Progenitor cell of endocrine pancreas (in vitro differentiated cells): ENCODE results near the gene MAP4K4. TPM values are rescaled to one million over a fixed set of nuclear protein-coding genes. Genes with fewer than 3 reads are reported as not detected.
"Not testable (repeated sequence)": the region's sequence is repeated elsewhere in the genome, so short reads cannot be mapped to it uniquely, and the experiment has no call there.

Experiments used
- DNase-seq: peaks from one replicate; pipeline ENCODE4 v3.0.0; 2021; ENCODE audit warnings: low spot score; ENCODE audit not compliant: unreplicated experiment
- H3K27ac Mint-ChIP-seq: 2 replicates; pipeline ENCODE4 v1.8.0; 2021; ENCODE audit warnings: mild to moderate bottlenecking, moderate library complexity, mixed read lengths
- H3K27me3 Mint-ChIP-seq: 2 replicates; pipeline ENCODE4 v1.8.0; 2021; ENCODE audit warnings: mixed read lengths
- H3K36me3 Mint-ChIP-seq: 2 replicates; pipeline ENCODE4 v1.8.0; 2022; ENCODE audit warnings: mixed read lengths; ENCODE audit not compliant: insufficient read depth
- H3K4me1 Mint-ChIP-seq: 2 replicates; pipeline ENCODE4 v1.8.0; 2021; ENCODE audit warnings: low read depth, mixed read lengths
- H3K4me3 Mint-ChIP-seq: 2 replicates; pipeline ENCODE4 v1.8.0; 2021; ENCODE audit warnings: low read depth, mild to moderate bottlenecking, moderate library complexity, mixed read lengths
- H3K9me3 Mint-ChIP-seq: 2 replicates; pipeline ENCODE4 v1.8.0; 2021; ENCODE audit warnings: low read depth, mixed read lengths
- CTCF ChIP-seq: fragments of 200-600 bp; sonication (generic); IDR thresholded peaks from one replicate; pipeline ENCODE4 v1.5.0; 2021; ENCODE audit warnings: antibody characterized with exemption, mild to moderate bottlenecking; ENCODE audit not compliant: unreplicated experiment
- total RNA-seq: library from RNA; stranded (reverse); gene quantifications from 2 replicates; pipeline ENCODE4 v1.2.1, GENCODE V29; 2021

Gene MAP4K4
- total RNA-seq, 1 donor from 2014 or later = 171 TPM

- Mint-ChIP-seq H3K9me3 (no peaks in the 10 kb centered on the region), H3K4me1 (peaks cover 52% of the 10 kb centered on the region), H3K27ac (peak overlapping the region; percentile 45), H3K27me3 (no peaks in the 10 kb centered on the region), H3K36me3 (no peaks in the 10 kb centered on the region), H3K4me3 (no peak overlapping the region)
- TF ChIP-seq CTCF = peak; percentile 41
- no peak for DNase-seq
These were observed 73.2 kb downstream of the MAP4K4 start for GRCh38 chr2:101770726-101771125.

DNA sequence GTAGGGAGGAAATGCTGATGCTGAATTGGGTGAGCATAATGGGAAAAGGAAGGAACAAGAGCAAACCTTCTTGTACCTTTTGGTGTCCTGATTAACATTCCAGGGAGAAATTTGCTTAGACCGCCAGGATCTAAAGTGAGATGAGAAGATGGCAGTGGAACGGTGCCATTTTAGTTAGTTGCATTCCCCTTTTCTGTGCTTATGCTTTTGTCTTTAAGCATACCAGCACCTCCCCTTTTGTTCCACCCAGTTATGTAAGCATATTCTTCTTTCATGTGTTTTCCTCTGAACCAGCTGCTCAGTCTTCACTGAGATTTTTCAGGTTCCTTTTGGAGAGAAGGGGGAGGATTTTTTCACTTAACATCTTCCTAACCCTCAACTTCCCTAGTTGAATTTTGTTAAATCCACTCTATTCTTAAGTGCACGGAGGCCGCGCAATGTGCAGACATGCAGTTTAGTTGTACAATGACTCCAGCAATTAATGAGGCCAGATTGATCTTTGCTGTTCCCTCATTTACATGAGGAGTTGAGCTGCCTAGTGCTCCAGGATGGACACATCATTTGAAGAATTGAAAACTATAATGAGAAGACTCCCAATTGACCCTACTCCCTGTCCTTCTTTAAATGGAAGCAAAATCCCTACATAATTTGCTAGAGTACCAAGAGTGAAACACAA, 73.9 kb downstream of the MAP4K4 start:
- no peaks in the 10 kb centered on the region for H3K36me3 Mint-ChIP-seq
- no peaks in the 10 kb centered on the region for H3K9me3 Mint-ChIP-seq
- peaks cover 53% of the 10 kb centered on the region for H3K4me1 Mint-ChIP-seq
- H3K27ac Mint-ChIP-seq = peak overlapping the region; percentile 64
- H3K4me3 Mint-ChIP-seq = no peak overlapping the region
- no peak for DNase-seq
- no peaks in the 10 kb centered on the region for H3K27me3 Mint-ChIP-seq
- no peak for TF ChIP-seq CTCF

DNA sequence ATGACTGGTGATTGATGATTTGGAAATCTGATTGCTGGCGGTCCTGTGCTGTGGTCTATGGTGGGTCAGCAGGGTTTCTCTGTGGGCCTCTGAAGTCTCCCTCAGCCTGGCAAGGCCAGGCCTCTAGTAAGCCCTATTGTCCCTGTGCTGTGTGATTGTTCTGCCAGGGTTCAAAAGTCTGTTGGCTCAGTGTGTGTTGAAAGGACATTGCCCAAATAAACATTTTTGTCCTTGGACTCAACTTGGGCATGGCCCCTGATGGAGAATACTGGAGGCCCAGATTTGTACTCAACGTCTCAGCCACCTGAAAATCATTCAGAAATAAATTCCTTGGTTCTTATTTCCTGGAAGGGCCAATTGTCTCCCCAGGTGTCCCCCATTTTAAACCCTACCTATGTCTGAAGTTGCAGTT, 74.4 kb downstream of the MAP4K4 start:
- Mint-ChIP-seq H3K27me3 (no peaks in the 10 kb centered on the region), H3K9me3 (no peaks in the 10 kb centered on the region), H3K36me3 (no peaks in the 10 kb centered on the region), H3K4me1 (peaks cover 48% of the 10 kb centered on the region), H3K4me3 (no peak overlapping the region), H3K27ac (no peak overlapping the region)
- TF ChIP-seq CTCF = no peak
- DNase-seq = no peak

DNA sequence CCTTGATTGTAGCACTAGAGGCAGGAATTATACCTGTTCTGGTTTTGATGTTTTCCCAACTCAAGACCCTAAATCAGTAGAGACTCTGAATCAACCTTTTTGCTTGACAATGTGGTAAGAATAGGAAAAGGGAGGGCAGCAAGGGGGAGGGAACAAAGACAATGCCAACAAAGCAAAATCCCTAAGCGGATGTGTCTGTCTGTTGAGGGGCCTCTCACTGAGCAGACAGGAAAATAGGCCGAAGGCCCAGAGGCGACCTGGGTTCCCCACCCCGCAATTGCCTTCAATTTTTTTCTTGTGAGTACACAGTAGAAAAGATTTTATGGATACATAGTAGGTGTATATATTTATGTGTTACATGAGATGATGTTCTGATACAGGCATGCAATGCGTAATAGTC, 75.6 kb downstream of the MAP4K4 start:
- Mint-ChIP-seq H3K36me3 (no peaks in the 10 kb centered on the region), H3K4me1 (peaks cover 42% of the 10 kb centered on the region), H3K27ac (no peak overlapping the region), H3K4me3 (no peak overlapping the region), H3K27me3 (no peaks in the 10 kb centered on the region), H3K9me3 (no peaks in the 10 kb centered on the region)
- no peak for DNase-seq
- TF ChIP-seq CTCF = no peak

- not testable (repeated sequence) for DNase-seq, H3K9me3 Mint-ChIP-seq, H3K36me3 Mint-ChIP-seq, H3K27ac Mint-ChIP-seq, H3K27me3 Mint-ChIP-seq, H3K4me3 Mint-ChIP-seq
- H3K4me1 Mint-ChIP-seq = peaks cover 36% of the 10 kb centered on the region
These were observed 76.5 kb downstream of the MAP4K4 start for GRCh38 chr2:101773961-101774360.

DNA sequence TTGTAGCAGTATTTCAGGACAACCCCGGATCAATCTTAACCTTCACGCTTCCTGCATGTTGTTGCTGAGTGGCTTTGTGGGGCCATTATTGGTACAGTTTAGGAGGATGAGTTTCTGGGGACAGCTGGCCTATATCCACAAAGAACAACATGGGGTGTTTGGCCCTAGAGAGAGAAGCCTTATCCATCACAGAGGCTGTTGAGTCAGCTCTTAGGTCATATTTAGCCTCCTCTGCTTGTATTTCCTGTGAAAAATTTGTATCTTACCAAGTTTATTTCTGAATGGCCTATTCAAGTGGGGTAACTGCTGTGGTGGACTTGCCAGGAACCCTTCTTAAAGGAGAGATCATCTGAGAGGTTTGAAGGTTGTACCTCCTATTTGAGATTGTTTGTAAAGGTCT, 77.6 kb downstream of the MAP4K4 start:
- DNase-seq = no peak
- Mint-ChIP-seq H3K36me3 (no peaks in the 10 kb centered on the region), H3K27ac (peak overlapping the region; percentile 14), H3K9me3 (no peaks in the 10 kb centered on the region), H3K27me3 (no peaks in the 10 kb centered on the region), H3K4me3 (no peak overlapping the region), H3K4me1 (peaks cover 40% of the 10 kb centered on the region)
- TF ChIP-seq CTCF = no peak
